ENCODE measurements around the gene TOM1.

TOM1 gene

GRCh38 chr22:35296051-35296450 is 3.6 kb upstream of the TOM1 start:
- H3K27ac ChIP-seq, result no peak overlapping the region
- no peak for TF ChIP-seq ZFX (IDR thresholded peaks at IDR 0.05)
- TF ChIP-seq, protein P1, sequence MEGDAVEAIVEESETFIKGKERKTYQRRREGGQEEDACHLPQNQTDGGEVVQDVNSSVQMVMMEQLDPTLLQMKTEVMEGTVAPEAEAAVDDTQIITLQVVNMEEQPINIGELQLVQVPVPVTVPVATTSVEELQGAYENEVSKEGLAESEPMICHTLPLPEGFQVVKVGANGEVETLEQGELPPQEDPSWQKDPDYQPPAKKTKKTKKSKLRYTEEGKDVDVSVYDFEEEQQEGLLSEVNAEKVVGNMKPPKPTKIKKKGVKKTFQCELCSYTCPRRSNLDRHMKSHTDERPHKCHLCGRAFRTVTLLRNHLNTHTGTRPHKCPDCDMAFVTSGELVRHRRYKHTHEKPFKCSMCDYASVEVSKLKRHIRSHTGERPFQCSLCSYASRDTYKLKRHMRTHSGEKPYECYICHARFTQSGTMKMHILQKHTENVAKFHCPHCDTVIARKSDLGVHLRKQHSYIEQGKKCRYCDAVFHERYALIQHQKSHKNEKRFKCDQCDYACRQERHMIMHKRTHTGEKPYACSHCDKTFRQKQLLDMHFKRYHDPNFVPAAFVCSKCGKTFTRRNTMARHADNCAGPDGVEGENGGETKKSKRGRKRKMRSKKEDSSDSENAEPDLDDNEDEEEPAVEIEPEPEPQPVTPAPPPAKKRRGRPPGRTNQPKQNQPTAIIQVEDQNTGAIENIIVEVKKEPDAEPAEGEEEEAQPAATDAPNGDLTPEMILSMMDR (conservative IDR thresholded peaks at IDR 0.05), result no peak

DNA sequence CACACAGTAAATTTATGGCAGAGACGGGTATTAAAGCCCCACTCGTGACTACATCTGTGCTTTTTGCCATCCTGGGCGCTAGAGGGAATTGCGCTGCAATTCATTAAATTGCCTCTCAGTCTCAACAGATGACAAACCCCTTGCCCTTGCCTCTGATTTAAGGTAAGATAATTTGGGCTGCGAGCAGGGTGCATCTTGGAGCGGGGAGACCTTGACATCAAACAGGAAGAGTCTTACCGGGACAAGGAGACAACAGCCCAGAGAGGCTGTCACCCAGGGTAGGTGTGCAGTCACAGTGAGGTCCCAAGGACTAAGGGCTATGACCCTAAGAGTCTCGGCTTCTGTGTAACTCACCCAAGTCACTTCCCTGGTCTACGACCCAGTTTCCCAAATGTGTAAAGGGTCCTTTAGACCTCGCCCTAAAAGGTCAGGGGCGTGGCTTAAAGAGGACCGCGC is 449 bp upstream of the TOM1 start:
- H3K27ac ChIP-seq, result peak overlapping the region; percentile 69
- TF ChIP-seq ZFX (IDR thresholded peaks at IDR 0.05), result no peak
- TF ChIP-seq, protein P1 (conservative IDR thresholded peaks at IDR 0.05), result no peak

DNA sequence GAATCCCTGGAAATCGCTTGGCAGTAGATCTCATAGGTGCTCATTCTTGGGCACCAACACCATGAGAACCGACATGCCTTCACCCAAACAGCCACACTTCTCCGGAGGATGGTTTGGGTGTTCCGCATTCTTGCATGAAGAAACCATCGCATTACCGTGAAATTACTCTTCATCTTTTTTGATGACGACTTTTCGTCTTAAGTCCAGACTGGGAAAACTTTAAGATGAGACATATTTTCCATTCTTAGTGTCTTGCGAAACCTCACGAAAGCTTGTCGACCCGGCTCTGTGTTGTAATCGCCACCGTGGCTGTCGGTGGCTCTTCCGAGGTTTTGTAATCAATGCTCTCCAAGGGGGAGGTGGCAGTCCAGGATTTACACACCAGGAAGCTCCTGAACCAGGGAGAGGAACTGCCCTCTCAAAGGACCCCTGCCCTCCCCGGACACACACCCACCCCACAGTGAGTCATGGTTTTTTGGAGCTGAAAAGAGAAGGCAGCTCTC is 1.7 kb downstream of the TOM1 start:
- H3K27ac ChIP-seq, result no peak overlapping the region; the same call in 1 of the 2 replicates
- TF ChIP-seq, protein P1 (conservative IDR thresholded peaks at IDR 0.05), result no peak
- TF ChIP-seq ZFX (IDR thresholded peaks at IDR 0.05), result no peak

GRCh38 chr22:35303029-35303624 is 3.4 kb downstream of the TOM1 start:
- no peak overlapping the region for H3K27ac ChIP-seq

DNA sequence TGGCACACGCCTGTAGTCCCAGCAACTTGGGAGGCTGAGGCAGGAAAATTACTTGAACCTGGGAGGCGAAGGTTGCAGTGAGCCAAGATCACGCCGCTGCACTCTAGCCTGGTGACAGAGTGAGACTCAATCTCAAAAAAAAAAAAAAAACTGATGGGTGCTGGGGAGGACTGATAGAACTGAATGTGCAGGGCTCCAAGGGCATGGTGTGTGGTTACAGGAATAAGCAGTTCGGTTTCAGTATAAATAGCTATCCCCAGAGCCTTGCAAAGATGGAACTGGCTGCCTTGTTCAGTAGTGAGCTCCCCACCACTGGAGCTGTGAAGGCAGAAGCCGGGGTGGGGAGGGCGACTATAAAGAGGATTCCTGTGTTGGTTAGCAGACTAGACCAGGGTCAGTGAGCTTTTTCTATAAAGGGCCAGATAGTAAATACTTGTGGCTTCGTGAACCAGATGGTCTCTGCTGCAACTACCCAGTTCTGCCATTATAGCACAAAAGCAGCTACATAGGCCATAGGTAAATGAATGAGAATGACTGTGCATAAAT is 5.9 kb downstream of the TOM1 start:
- TF ChIP-seq, protein P1 (conservative IDR thresholded peaks at IDR 0.05), result no peak
- TF ChIP-seq ZFX (IDR thresholded peaks at IDR 0.05), result no peak
- no peak overlapping the region for H3K27ac ChIP-seq

More at GRCh38 chr22:35303029-35303624, 3.4 kb downstream of the TOM1 start:
- TF ChIP-seq, protein P1 (conservative IDR thresholded peaks at IDR 0.05), result no peak
- TF ChIP-seq ZFX (IDR thresholded peaks at IDR 0.05), result no peak

DNA sequence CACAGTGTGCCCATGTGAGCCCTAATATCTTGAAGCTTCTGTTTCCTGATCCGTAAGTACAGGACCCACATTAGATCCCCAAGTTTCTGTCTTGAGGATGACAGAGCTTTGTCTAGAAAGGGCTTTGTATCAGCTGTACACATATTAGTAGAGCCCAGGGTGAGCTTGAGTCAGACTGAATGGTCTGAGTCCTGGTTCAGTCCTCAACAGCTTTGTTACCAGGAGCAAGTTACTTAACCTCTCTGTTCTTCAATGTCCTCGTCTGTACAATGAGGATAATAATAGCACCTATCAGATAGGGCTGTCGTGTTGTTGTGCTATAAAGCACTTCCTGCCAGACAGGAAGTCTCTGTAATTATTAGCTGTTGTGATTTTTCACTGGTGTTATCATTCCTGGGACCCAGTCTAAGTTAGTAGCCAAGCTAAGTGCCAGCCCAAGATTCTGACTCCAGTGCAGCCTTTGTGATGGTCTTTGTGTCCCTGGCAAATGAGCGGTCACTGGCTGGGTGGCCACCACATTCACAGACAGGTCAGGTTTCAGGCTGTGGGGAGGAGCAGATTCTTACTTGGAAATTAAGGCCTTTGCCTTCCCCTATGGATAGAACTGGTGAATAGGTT is 6.8 kb downstream of the TOM1 start:
- TF ChIP-seq, protein P1 (conservative IDR thresholded peaks at IDR 0.05), result no peak
- no peak for TF ChIP-seq ZFX (IDR thresholded peaks at IDR 0.05)
- no peak overlapping the region for H3K27ac ChIP-seq

- no peak overlapping the region for H3K27ac ChIP-seq
These were observed 7.7 kb downstream of the TOM1 start for GRCh38 chr22:35307372-35307771.

More at GRCh38 chr22:35307372-35307771, 7.7 kb downstream of the TOM1 start:
- no peak for TF ChIP-seq ZFX (IDR thresholded peaks at IDR 0.05)
- TF ChIP-seq, protein P1 (conservative IDR thresholded peaks at IDR 0.05), result no peak
